ENCODE measurements around the gene ZSCAN21. TPM values are rescaled to one million over a fixed set of nuclear protein-coding genes. Genes with fewer than 3 reads are reported as not detected.
A peak's percentile ranks its signal among the peaks of the same experiment; 100 is the strongest.

Gene ZSCAN21
- total and polyA plus RNA-seq, 5 donors from 2014 or later: 5.1 to 9.8 (median 8.5) TPM

DNA sequence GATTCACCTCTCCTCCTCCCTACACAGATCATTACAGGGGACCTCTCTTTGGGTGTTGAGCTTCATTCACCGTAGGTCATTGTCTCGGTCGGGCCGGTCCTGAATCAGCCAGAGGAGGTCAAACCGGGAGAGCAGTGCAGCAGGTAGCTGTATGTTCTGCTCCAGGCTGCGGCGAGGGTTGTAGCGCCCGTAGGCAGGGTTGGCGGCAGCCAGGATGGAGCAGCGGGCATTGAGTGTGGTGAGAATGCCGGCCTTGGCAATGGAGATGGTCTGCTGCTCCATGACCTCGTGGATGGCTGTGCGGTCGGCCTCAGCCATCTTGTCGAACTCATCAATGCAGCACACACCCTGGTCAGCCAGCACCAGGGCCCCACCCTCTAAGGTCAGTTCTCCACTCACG, 46.1 kb downstream of the ZSCAN21 start:
- Mint-ChIP-seq H3K4me1 (peaks cover 0 to 54% (median 22%) of the 10 kb centered on the region in 4 donors), H3K4me3 (peak overlapping the region in 1 of 4 donors; percentile 61), H3K27ac (no peak overlapping the region), H3K27me3 (peaks cover 8% of the 10 kb centered on the region), H3K9me3 (no peaks in the 10 kb centered on the region), H3K36me3 (peaks cover 68% of the 10 kb centered on the region)
- no peaks in the 10 kb centered on the region for H3K27me3 ChIP-seq (ENCODE audit: control insufficient read depth, insufficient read depth, low read length)
- H3K36me3 ChIP-seq (ENCODE audit: control insufficient read depth, insufficient read depth, low read length): peaks cover 84% of the 10 kb centered on the region
- ATAC-seq (ENCODE audit: low read depth in 2 of 2) (no peak), DNase-seq (no peak)
- H3K4me1 ChIP-seq (ENCODE audit: control insufficient read depth, insufficient read depth, low read length, poor library complexity, severe bottlenecking): peaks cover 17% of the 10 kb centered on the region
- H3K9me3 ChIP-seq (ENCODE audit: control insufficient read depth in 2 of 2, low read length in 2 of 2): no peaks in the 10 kb centered on the region
- no peak overlapping the region for H3K27ac ChIP-seq (ENCODE audit: insufficient read depth, low read length, poor library complexity, severe bottlenecking)
- no peak overlapping the region for H3K4me3 ChIP-seq (ENCODE audit: low read depth, low read length)

DNA sequence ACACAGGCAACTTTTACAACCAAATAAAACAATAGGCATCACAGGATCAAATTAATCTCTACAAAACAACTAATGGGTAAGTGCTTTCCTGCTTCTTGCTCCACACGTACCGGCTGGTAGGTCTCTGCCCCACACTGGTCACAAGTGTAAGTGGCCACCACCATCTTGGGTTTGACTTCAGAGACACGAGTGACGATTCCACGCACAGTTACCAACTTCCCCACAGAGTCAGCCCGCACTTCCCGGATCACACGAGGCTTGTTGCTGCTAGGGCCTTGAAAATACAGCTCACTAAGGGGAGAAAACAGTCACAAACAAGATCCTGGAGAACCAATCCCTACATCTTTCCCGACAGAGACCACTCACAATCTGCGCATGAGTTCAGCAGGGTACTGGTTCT, 49.3 kb downstream of the ZSCAN21 start:
- peaks cover 0 to 55% (median 26%) of the 10 kb centered on the region in 4 donors for H3K4me1 Mint-ChIP-seq
- H3K4me3 Mint-ChIP-seq: peak overlapping the region; percentile 73 to 99 (median 95)
- peaks cover 0 to 2% (median 0%) of the 10 kb centered on the region in 7 donors for H3K9me3 Mint-ChIP-seq
- ATAC-seq (ENCODE audit: low read depth in 2 of 2) (no peak), DNase-seq (no peak)
- H3K27me3 Mint-ChIP-seq: peaks cover 15% of the 10 kb centered on the region
- Histone ChIP-seq H3K9me3 (ENCODE audit: control insufficient read depth in 2 of 2, low read length in 2 of 2) (no peaks in the 10 kb centered on the region), H3K27me3 (ENCODE audit: control insufficient read depth, insufficient read depth, low read length) (no peaks in the 10 kb centered on the region), H3K36me3 (ENCODE audit: control insufficient read depth, insufficient read depth, low read length) (peaks cover 52% of the 10 kb centered on the region), H3K27ac (ENCODE audit: insufficient read depth, low read length, poor library complexity, severe bottlenecking) (no peak overlapping the region), H3K4me1 (ENCODE audit: control insufficient read depth, insufficient read depth, low read length, poor library complexity, severe bottlenecking) (peaks cover 29% of the 10 kb centered on the region), H3K4me3 (ENCODE audit: low read depth, low read length) (no peak overlapping the region)
- H3K36me3 Mint-ChIP-seq: peaks cover 40% of the 10 kb centered on the region
- H3K27ac Mint-ChIP-seq: peak overlapping the region; percentile 93 to 97 (median 94)

DNA sequence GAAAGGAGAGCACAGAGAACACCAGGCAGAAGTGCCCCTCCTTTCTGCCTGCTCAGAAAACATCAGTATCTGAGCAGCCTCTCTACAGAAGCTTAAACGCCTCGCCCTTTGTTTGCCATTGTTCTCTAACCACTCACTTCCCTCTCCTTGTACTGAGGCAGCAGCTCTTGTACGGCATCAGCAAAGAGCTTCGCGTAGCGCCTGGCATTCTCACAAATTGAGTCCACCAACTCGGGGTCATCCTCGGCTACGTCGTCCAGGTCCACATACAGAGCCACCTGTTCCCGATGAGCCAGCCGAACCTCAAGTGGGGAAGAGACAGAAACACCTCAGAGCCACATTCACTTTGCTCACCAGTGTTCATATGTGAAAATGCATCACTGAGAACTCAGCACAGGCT, 49.9 kb downstream of the ZSCAN21 start:
- H3K27me3 ChIP-seq (ENCODE audit: control insufficient read depth, insufficient read depth, low read length): no peaks in the 10 kb centered on the region
- H3K36me3 ChIP-seq (ENCODE audit: control insufficient read depth, insufficient read depth, low read length): peaks cover 46% of the 10 kb centered on the region
- no peaks in the 10 kb centered on the region for H3K9me3 ChIP-seq (ENCODE audit: control insufficient read depth in 2 of 2, low read length in 2 of 2)
- peak overlapping the region; percentile 93 to 97 (median 94) for H3K27ac Mint-ChIP-seq
- H3K4me1 Mint-ChIP-seq: peaks cover 0 to 54% (median 26%) of the 10 kb centered on the region in 4 donors
- H3K27me3 Mint-ChIP-seq: peaks cover 15% of the 10 kb centered on the region
- no peak for ATAC-seq (ENCODE audit: low read depth in 2 of 2)
- H3K27ac ChIP-seq (ENCODE audit: insufficient read depth, low read length, poor library complexity, severe bottlenecking): peak overlapping the region; percentile 95
- peak overlapping the region; percentile 92 for H3K4me3 ChIP-seq (ENCODE audit: low read depth, low read length)
- peaks cover 29% of the 10 kb centered on the region for H3K4me1 ChIP-seq (ENCODE audit: control insufficient read depth, insufficient read depth, low read length, poor library complexity, severe bottlenecking)
- H3K36me3 Mint-ChIP-seq: peaks cover 39% of the 10 kb centered on the region
- H3K4me3 Mint-ChIP-seq: peak overlapping the region; percentile 95 to 99 (median 96)
- H3K9me3 Mint-ChIP-seq: peaks cover 0 to 2% (median 0%) of the 10 kb centered on the region in 7 donors
- no peak for DNase-seq

DNA sequence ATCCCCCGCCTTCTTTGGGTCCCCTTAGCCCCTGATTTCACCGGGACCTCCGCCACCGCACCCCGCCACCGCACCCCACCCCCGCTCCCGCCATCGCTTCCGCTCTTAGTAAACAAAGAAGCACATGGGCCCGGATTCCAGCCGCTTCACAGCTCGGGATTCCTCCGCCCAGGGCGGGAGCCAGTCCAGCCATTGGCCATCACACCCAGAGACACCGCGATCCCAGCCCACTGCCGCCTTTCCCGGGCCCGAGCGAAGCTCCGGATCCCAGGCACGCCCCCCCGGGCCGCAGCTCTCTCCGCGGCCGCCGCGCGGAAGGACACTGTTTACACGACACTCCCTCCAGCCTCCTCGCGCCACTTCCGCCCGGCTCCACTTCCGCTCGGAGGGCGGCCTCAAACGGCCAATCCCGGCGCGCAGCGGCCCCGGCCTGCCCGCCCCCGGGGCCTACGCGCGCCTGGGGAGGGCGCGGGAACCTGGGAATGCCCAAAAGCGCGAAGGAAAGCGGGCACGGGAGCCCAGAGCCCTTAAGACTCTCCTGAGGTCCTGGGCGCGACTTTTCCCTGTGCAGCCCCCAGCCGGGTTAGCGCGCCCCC, 50.9 kb downstream of the ZSCAN21 start:
- Mint-ChIP-seq H3K27ac (peak overlapping the region; percentile 93 to 97 (median 94)), H3K9me3 (peaks cover 0 to 2% (median 0%) of the 10 kb centered on the region in 7 donors)
- peak overlapping the region; percentile 92 for H3K4me3 ChIP-seq (ENCODE audit: low read depth, low read length)

DNA sequence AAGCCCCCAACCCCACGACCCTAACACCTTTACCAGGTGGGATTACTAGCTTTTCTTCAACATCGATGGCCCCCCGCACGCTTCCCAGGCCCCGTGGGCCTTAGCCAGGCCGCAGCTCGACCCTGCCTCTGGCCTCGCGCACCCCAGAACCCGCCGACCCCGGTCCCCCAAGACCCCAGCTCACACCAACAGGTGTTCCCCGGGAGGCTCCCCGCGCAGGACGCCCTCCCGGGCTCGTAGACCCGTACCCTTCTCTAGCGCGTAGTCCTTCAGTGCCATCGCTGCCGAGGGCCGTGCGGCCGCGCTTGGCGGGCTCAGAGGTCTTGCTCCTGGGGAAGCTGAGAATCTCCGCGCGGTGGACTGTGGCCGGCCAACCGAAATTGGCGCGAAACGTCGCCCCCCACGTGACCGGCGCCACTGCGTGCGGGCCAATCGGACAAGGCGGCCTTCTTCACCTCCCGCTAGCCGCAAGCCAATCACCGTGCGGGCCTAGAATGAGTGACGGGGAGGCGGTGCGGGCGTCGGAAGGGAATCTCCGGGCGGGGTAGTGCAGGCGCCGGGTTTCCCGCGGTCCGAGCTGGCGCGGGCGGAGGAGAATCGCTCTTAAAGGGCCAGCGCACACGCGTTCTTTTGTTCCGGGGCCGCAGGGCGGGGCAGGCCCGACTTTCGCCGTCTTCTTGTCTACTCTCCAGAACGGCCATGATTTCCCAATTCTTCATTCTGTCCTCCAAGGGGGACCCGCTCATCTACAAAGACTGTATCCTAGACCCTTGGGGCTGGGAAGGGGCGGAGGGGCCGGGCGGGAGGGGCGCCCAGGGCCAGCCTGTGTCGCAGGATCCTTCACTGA, 51.7 kb downstream of the ZSCAN21 start, which contains the start of the genes AP4M1 and MCM7:
Gene AP4M1, plus strand, starts transcription at position 628 of the 847 bp plus-strand sequence. Its CDS starts 72 bp downstream, at position 700.
Gene MCM7, minus strand, starts transcription at position 382 of the 847 bp plus-strand sequence. Its CDS starts 103 bp downstream, at position 279.
- H3K4me3 ChIP-seq (ENCODE audit: low read depth, low read length): peak within 1 kb of the TSS; percentile 92
- ATAC-seq (ENCODE audit: low read depth in 2 of 2): peak; percentile 89 to 92
- DNase-seq: peak; percentile 94 to 98 (median 95)
- peaks cover 29% of the 10 kb centered on the region for H3K4me1 ChIP-seq (ENCODE audit: control insufficient read depth, insufficient read depth, low read length, poor library complexity, severe bottlenecking)
- Mint-ChIP-seq H3K4me1 (peaks cover 0 to 46% (median 26%) of the 10 kb centered on the region in 4 donors), H3K4me3 (peak within 1 kb of the TSS; percentile 95 to 99 (median 96)), H3K27me3 (peaks cover 15% of the 10 kb centered on the region), H3K36me3 (peaks cover 27% of the 10 kb centered on the region), H3K9me3 (peaks cover 0 to 2% (median 0%) of the 10 kb centered on the region in 7 donors), H3K27ac (peak within 1 kb of the TSS; percentile 93 to 97 (median 94))
- H3K9me3 ChIP-seq (ENCODE audit: control insufficient read depth in 2 of 2, low read length in 2 of 2): no peaks in the 10 kb centered on the region
- H3K27me3 ChIP-seq (ENCODE audit: control insufficient read depth, insufficient read depth, low read length): no peaks in the 10 kb centered on the region
- H3K27ac ChIP-seq (ENCODE audit: insufficient read depth, low read length, poor library complexity, severe bottlenecking): peak within 1 kb of the TSS; percentile 95
- H3K36me3 ChIP-seq (ENCODE audit: control insufficient read depth, insufficient read depth, low read length): peaks cover 29% of the 10 kb centered on the region

More for the DNA sequence above, 50.9 kb downstream of the ZSCAN21 start:
- Mint-ChIP-seq H3K36me3 (peaks cover 34% of the 10 kb centered on the region), H3K4me1 (peaks cover 0 to 50% (median 26%) of the 10 kb centered on the region in 4 donors), H3K27me3 (peaks cover 15% of the 10 kb centered on the region), H3K4me3 (peak overlapping the region; percentile 95 to 99 (median 96))
- no peaks in the 10 kb centered on the region for H3K9me3 ChIP-seq (ENCODE audit: control insufficient read depth in 2 of 2, low read length in 2 of 2)
- no peaks in the 10 kb centered on the region for H3K27me3 ChIP-seq (ENCODE audit: control insufficient read depth, insufficient read depth, low read length)
- H3K27ac ChIP-seq (ENCODE audit: insufficient read depth, low read length, poor library complexity, severe bottlenecking): peak overlapping the region; percentile 95
- peaks cover 29% of the 10 kb centered on the region for H3K4me1 ChIP-seq (ENCODE audit: control insufficient read depth, insufficient read depth, low read length, poor library complexity, severe bottlenecking)
- peaks cover 37% of the 10 kb centered on the region for H3K36me3 ChIP-seq (ENCODE audit: control insufficient read depth, insufficient read depth, low read length)
- ATAC-seq (ENCODE audit: low read depth in 2 of 2) (peak; percentile 70 to 75), DNase-seq (peak; percentile 81 to 95 (median 93))

DNA sequence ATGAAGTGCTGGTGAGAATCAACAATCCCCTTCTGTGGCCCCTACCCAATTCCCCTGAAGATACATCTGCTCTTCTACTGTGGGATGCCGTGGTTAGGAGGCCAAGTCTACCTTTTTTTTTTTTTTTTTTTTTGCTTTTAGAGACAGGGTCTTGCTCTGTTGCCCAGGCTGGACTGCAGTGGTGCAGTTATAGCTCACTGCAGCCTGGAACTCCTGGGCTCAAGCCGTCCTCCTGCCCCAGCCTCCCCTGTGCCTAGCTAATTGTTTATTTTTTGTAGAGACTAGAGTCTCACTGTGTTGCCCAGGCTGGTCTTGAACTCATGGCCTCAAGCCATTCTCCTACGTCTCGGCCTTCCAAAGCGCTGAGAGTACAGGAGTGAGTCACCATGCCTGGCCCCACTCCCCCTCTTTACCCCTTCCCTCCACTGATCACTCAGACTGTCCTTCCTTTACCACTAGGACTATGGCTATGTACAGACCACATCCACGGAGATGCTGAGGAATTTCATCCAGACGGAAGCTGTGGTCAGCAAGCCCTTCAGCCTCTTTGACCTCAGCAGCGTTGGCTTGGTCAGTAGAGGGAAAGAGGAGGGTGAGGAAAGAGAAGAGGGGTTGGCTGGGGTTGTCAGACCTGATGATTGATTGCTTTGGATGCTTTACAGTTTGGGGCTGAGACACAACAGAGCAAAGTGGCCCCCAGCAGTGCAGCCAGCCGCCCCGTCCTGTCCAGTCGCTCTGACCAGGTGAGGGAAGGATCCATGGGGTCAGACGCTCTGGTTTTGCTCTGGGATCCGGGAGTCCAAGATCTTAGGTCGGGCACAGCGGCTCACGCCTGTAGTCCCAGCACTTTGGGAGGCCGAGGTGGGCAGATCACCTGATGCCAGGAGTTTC, 53.6 kb downstream of the ZSCAN21 start:
- Mint-ChIP-seq H3K4me1 (peaks cover 0 to 34% (median 22%) of the 10 kb centered on the region in 4 donors), H3K9me3 (peaks cover 0 to 2% (median 0%) of the 10 kb centered on the region in 7 donors), H3K36me3 (peaks cover 13% of the 10 kb centered on the region), H3K27me3 (peaks cover 15% of the 10 kb centered on the region), H3K27ac (peak overlapping the region in 2 of 3 donors; percentile 64 to 66), H3K4me3 (peak overlapping the region; percentile 81 to 99 (median 88))
- Histone ChIP-seq H3K27ac (ENCODE audit: insufficient read depth, low read length, poor library complexity, severe bottlenecking) (no peak overlapping the region), H3K4me3 (ENCODE audit: low read depth, low read length) (no peak overlapping the region), H3K4me1 (ENCODE audit: control insufficient read depth, insufficient read depth, low read length, poor library complexity, severe bottlenecking) (peaks cover 29% of the 10 kb centered on the region), H3K27me3 (ENCODE audit: control insufficient read depth, insufficient read depth, low read length) (no peaks in the 10 kb centered on the region), H3K36me3 (ENCODE audit: control insufficient read depth, insufficient read depth, low read length) (peaks cover 21% of the 10 kb centered on the region), H3K9me3 (ENCODE audit: control insufficient read depth in 2 of 2, low read length in 2 of 2) (no peaks in the 10 kb centered on the region)
- ATAC-seq (ENCODE audit: low read depth in 2 of 2) (no peak), DNase-seq (no peak)

DNA sequence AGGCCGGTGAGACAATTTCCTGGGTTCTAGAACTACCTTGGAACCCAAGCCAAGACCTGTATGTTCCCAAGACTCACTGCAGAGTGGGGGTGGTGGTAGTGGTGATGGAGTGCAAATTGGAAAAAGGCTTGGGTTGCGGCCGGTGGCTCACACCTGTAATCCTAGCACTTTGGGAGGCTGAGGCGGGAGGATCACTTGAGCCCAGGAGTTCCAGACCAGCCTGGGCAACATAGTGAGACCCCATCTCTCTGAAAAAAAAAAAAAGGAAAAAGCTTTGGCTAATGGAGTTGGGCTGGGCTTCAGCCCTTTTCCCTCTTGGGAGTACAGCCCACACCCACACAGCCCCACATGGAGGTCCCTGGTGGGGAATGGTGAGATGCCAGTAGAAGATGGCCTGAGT, 56.0 kb downstream of the ZSCAN21 start:
- peaks cover 12% of the 10 kb centered on the region for H3K4me1 ChIP-seq (ENCODE audit: control insufficient read depth, insufficient read depth, low read length, poor library complexity, severe bottlenecking)
- DNase-seq (no peak), ATAC-seq (ENCODE audit: low read depth in 2 of 2) (no peak)
- no peaks in the 10 kb centered on the region for H3K9me3 ChIP-seq (ENCODE audit: control insufficient read depth in 2 of 2, low read length in 2 of 2)
- peaks cover 0 to 12% (median 4%) of the 10 kb centered on the region in 4 donors for H3K4me1 Mint-ChIP-seq
- H3K4me3 ChIP-seq (ENCODE audit: low read depth, low read length): no peak overlapping the region
- peaks cover 9% of the 10 kb centered on the region for H3K27me3 Mint-ChIP-seq
- H3K4me3 Mint-ChIP-seq: peak overlapping the region in 1 of 4 donors; percentile 7
- H3K27me3 ChIP-seq (ENCODE audit: control insufficient read depth, insufficient read depth, low read length): no peaks in the 10 kb centered on the region
- no peak overlapping the region for H3K27ac ChIP-seq (ENCODE audit: insufficient read depth, low read length, poor library complexity, severe bottlenecking)
- peaks cover 14% of the 10 kb centered on the region for H3K36me3 Mint-ChIP-seq
- no peak overlapping the region for H3K27ac Mint-ChIP-seq
- H3K9me3 Mint-ChIP-seq: peaks cover 0 to 2% (median 0%) of the 10 kb centered on the region in 7 donors
- peaks cover 22% of the 10 kb centered on the region for H3K36me3 ChIP-seq (ENCODE audit: control insufficient read depth, insufficient read depth, low read length)

Measured in CD4-positive, CD25-positive, alpha-beta regulatory T cell (primary cell).